Measurements from ENCODE around the gene KNDC1.
"Not testable (repeated sequence)": the region's sequence is repeated elsewhere in the genome, so short reads cannot be mapped to it uniquely, and the experiment has no call there.

DNA sequence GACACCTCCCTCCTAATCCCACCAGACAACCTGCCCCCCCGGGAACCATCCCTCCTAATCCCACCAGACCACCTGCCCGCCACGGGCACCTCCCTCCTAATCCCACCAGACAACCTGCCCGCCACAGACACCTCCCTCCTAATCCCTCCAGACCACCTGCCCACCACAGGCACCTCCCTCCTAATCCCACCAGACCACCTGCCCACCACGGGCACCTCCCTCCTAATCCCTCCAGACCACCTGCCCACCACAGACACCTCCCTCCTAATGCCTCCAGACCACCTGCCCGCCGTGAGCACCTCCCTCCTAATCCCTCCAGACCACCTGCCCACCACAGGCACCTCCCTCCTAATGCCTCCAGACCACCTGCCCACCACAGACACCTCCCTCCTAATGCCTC, 48.4 kb upstream of the KNDC1 start:
- TF ChIP-seq, protein P1, sequence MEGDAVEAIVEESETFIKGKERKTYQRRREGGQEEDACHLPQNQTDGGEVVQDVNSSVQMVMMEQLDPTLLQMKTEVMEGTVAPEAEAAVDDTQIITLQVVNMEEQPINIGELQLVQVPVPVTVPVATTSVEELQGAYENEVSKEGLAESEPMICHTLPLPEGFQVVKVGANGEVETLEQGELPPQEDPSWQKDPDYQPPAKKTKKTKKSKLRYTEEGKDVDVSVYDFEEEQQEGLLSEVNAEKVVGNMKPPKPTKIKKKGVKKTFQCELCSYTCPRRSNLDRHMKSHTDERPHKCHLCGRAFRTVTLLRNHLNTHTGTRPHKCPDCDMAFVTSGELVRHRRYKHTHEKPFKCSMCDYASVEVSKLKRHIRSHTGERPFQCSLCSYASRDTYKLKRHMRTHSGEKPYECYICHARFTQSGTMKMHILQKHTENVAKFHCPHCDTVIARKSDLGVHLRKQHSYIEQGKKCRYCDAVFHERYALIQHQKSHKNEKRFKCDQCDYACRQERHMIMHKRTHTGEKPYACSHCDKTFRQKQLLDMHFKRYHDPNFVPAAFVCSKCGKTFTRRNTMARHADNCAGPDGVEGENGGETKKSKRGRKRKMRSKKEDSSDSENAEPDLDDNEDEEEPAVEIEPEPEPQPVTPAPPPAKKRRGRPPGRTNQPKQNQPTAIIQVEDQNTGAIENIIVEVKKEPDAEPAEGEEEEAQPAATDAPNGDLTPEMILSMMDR (IDR thresholded peaks at IDR 0.05; ENCODE audit: low read depth, low read length): not testable (repeated sequence)
- not testable (repeated sequence) for TF ChIP-seq EZH2phosphoT487 (IDR thresholded peaks at IDR 0.05; ENCODE audit: low read depth)
